ENCODE results near the gene MXRA7. TPM values are rescaled to one million over a fixed set of nuclear protein-coding genes. Genes with fewer than 3 reads are reported as not detected.

The MXRA7 gene
- polyA plus RNA-seq, 1 experiment = 300 TPM

DNA sequence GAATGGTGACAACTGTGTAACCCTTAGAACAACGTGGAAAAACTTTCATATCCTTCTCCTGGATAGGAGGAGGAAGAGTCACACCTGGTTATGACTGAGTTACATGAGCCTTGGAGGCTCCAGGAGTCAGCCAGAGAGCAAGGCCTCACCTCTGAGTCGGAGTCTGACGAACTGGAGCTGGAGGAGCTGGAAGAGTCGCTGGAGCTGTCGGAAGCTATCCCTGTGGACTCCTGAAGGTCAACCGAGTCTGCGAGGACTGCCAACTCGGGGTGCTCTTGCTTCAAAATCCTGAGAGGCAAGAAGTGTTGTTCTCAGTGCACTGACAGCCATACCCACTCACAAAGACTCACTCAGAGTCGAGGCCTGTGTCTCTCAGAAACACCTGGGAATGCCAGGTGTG is 9.4 kb upstream of the MXRA7 start:
- TF ChIP-seq, protein P1, sequence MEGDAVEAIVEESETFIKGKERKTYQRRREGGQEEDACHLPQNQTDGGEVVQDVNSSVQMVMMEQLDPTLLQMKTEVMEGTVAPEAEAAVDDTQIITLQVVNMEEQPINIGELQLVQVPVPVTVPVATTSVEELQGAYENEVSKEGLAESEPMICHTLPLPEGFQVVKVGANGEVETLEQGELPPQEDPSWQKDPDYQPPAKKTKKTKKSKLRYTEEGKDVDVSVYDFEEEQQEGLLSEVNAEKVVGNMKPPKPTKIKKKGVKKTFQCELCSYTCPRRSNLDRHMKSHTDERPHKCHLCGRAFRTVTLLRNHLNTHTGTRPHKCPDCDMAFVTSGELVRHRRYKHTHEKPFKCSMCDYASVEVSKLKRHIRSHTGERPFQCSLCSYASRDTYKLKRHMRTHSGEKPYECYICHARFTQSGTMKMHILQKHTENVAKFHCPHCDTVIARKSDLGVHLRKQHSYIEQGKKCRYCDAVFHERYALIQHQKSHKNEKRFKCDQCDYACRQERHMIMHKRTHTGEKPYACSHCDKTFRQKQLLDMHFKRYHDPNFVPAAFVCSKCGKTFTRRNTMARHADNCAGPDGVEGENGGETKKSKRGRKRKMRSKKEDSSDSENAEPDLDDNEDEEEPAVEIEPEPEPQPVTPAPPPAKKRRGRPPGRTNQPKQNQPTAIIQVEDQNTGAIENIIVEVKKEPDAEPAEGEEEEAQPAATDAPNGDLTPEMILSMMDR (IDR thresholded peaks at IDR 0.05; ENCODE audit: insufficient read depth, low read depth, low read length) = no peak
- H3K27me3 ChIP-seq (ENCODE audit: control insufficient read depth, insufficient read depth, low read length) = no peaks in the 10 kb centered on the region
- POLR2A ChIA-PET = no interaction called here
- DNase-seq (ENCODE audit: low read depth) = no peak
- no peak overlapping the region for H3K4me3 ChIP-seq (ENCODE audit: low read depth, low read length)
- H3K36me3 ChIP-seq (ENCODE audit: control insufficient read depth, insufficient read depth, low read length) = peaks cover 32% of the 10 kb centered on the region
- CTCF ChIA-PET = interaction anchor here (1.5 kb wide), 1 partner anchor 39 kb away, joined by 3 read pairs; no protein-coding TSS in a partner anchor

DNA sequence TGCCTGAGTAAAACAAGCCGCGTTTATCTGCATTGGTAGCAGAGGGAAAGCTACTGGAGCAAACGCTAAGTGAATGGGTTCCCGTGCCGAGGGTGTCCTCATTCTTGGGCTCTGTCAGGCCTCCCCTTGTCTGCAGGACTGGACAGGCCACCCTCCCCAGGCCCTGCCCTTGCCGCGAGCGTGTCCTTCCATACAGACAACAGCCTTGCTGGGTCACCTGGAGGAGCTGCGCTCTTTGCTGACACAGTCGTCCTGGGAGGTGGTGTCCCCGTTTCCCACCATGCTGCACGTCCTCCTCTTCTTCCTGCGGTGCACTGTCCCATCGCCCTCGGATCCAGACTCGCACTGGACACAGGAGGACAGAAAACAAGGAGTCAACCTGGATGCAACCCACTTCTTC is 7.8 kb upstream of the MXRA7 start:
- ChIA-PET POLR2A (no interaction called here), CTCF (interaction anchor here (1.3 kb wide), 1 partner anchor 9 kb away, joined by 4 read pairs; no protein-coding TSS in a partner anchor)
- H3K4me3 ChIP-seq (ENCODE audit: low read depth, low read length) = no peak overlapping the region
- no peak for DNase-seq (ENCODE audit: low read depth)
- peaks cover 36% of the 10 kb centered on the region for H3K36me3 ChIP-seq (ENCODE audit: control insufficient read depth, insufficient read depth, low read length)
- H3K27me3 ChIP-seq (ENCODE audit: control insufficient read depth, insufficient read depth, low read length) = no peaks in the 10 kb centered on the region
- TF ChIP-seq, protein P1 (IDR thresholded peaks at IDR 0.05; ENCODE audit: insufficient read depth, low read depth, low read length) = no peak

DNA sequence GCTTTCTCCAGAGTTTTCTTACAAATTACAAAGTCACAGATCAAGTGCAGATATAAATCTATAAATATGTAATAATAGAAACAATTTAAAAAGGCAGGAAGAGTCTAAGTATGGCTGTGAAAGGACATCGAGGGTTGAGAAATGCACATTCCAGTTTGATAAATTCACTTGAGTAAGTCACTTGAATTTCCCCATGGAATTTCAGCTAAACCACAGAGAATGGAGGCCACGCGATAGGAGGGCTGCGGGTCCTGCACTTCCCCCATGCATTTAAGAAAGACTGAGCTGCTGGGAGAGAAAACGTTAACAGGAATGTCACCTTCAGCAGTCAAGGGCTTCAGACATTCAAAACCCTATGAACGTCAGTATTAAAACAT is 6.1 kb upstream of the MXRA7 start:
- CTCF ChIA-PET = interaction anchor here (0.8 to 3.3 kb wide), 7 partner anchors 10 to 194 kb away, joined by 3 to 25 read pairs (median 4); partner anchors contain the start of genes JMJD6 and METTL23
- peaks cover 35% of the 10 kb centered on the region for H3K36me3 ChIP-seq (ENCODE audit: control insufficient read depth, insufficient read depth, low read length)
- no peak overlapping the region for H3K4me3 ChIP-seq (ENCODE audit: low read depth, low read length)
- TF ChIP-seq, protein P1 (IDR thresholded peaks at IDR 0.05; ENCODE audit: insufficient read depth, low read depth, low read length) = no peak
- POLR2A ChIA-PET = interaction anchor here (0.5 to 0.6 kb wide), 2 partner anchors 9 to 1662 kb away, joined by 3 to 17 read pairs; partner anchors contain the start of gene PGS1
- peak; percentile 83 for DNase-seq (ENCODE audit: low read depth)
- H3K27me3 ChIP-seq (ENCODE audit: control insufficient read depth, insufficient read depth, low read length) = no peaks in the 10 kb centered on the region

DNA sequence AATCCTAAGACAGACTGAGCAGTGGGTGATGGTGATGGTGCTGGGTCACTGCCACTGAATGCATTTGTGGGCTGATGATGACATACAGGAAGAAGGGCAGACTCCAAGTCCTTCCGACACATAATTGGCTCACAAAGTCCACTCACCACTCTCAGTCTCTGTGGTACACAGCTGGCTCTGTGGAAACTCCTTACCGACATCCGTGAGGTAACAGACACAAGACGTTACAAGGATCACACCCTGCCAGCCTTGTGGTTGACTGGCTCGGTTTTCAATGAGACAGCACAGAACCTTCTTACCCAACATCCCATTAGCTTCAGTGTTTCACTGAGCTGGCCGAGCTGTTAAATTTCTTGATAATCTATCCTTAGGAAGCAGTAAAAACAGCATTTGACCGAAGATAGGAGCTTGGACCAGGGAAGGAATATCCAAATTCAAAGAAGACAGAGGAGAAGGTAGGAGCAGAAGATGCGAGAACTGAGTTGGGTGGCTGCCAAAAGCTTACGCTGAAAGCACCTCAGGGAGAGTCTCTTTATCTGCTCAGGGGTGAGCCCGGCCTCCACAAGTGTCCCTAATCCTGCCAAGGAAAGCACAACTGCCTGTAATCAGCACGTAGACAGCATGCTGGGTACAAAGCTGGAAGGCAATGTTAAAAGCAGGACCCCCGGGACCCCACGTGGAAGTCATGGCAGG is 5.5 kb upstream of the MXRA7 start:
- Histone ChIP-seq H3K36me3 (ENCODE audit: control insufficient read depth, insufficient read depth, low read length) (peaks cover 29% of the 10 kb centered on the region), H3K4me3 (ENCODE audit: low read depth, low read length) (no peak overlapping the region), H3K27me3 (ENCODE audit: control insufficient read depth, insufficient read depth, low read length) (no peaks in the 10 kb centered on the region)
- DNase-seq (ENCODE audit: low read depth) = peak; percentile 97
- POLR2A ChIA-PET = no interaction called here
- TF ChIP-seq, protein P1 (IDR thresholded peaks at IDR 0.05; ENCODE audit: insufficient read depth, low read depth, low read length) = no peak
- CTCF ChIA-PET = interaction anchor here (0.8 to 3.3 kb wide), 7 partner anchors 10 to 204 kb away, joined by 3 to 25 read pairs (median 3); partner anchors contain the start of genes JMJD6 and METTL23

DNA sequence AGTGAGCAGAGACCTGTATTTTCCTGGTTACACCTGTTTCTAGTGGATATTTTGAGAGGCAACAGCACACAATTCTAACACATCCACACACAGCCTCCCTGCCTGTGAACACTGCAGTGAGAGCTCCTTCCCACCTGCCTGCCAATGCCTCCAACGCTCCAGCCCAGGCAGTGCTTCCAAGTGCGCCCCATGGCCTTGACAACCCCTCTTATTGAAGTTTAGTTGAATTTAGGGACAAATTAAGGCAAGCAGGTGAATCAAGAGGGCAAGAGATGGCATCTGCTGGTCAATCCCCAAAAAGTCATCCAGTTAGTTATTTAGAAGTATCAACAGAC is 4.7 kb upstream of the MXRA7 start:
- ChIA-PET CTCF (interaction anchor here (0.9 to 3.5 kb wide), 5 partner anchors 11 to 203 kb away, joined by 3 to 25 read pairs (median 20); partner anchors contain the start of genes JMJD6 and METTL23), POLR2A (no interaction called here)
- Histone ChIP-seq H3K36me3 (ENCODE audit: control insufficient read depth, insufficient read depth, low read length) (peaks cover 24% of the 10 kb centered on the region), H3K4me3 (ENCODE audit: low read depth, low read length) (no peak overlapping the region), H3K27me3 (ENCODE audit: control insufficient read depth, insufficient read depth, low read length) (no peaks in the 10 kb centered on the region)
- no peak for DNase-seq (ENCODE audit: low read depth)
- TF ChIP-seq, protein P1 (IDR thresholded peaks at IDR 0.05; ENCODE audit: insufficient read depth, low read depth, low read length) = no peak

Data from BJ (cell line).